ENCODE measurements around the gene ERCC3. TPM values are rescaled to one million over a fixed set of nuclear protein-coding genes. Genes with fewer than 3 reads are reported as not detected.

ERCC3 gene
- total RNA-seq, 1 experiment from 2014 or later: 60.8 TPM

DNA sequence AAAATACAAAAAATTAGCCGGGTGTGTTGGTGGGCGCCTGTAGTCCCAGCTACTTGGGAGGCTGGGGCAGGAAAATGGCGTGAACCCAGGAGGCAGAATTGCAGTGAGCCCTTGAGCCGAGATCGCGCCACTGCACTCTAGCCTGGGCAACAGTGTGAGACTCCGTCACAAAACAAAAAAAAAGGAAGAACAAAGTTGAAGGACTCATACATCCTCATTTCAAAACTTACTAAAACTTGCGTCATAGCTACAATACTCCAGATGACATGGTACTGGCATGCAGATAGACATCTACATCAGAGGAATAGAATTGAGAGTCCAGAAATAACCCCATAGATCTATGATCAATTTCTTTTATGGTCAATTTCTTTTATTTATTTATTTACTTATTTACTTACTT is 60.2 kb downstream of the ERCC3 start:
- Histone ChIP-seq H2BK5ac (ENCODE audit: insufficient read length, low read length) (no peak overlapping the region), H3K23ac (ENCODE audit: insufficient read length, low read depth, low read length) (no peak overlapping the region), H2AK5ac (ENCODE audit: insufficient read length, low read length) (no peak overlapping the region), H3K18ac (ENCODE audit: insufficient read length, low read depth, low read length) (no peak overlapping the region), H3K56ac (ENCODE audit: insufficient read length, low read depth, low read length) (no peak overlapping the region), H3K9ac (ENCODE audit: extremely low read depth, insufficient read length, low read length) (no peak overlapping the region), H3K27ac (ENCODE audit: insufficient read length, low read depth, low read length) (no peak overlapping the region), H4K91ac (ENCODE audit: insufficient read length, low read depth, low read length) (no peak overlapping the region), H3K79me1 (ENCODE audit: insufficient read depth, low read depth, low read length, poor library complexity, severe bottlenecking) (no peaks in the 10 kb centered on the region), H2BK12ac (ENCODE audit: insufficient read length, low read depth, low read length) (no peak overlapping the region), H2BK120ac (ENCODE audit: low read depth, low read length, poor library complexity, severe bottlenecking) (no peak overlapping the region), H2BK20ac (ENCODE audit: low read depth, low read length, poor library complexity, severe bottlenecking) (no peak overlapping the region), H4K8ac (replicated peaks; ENCODE audit: insufficient read length, low read depth, low read length) (no peak overlapping the region), H2BK15ac (ENCODE audit: low read depth, low read length) (no peak overlapping the region), H4K5ac (ENCODE audit: insufficient read length, low read depth, low read length) (no peak overlapping the region), H2AFZ (ENCODE audit: low read length) (no peak overlapping the region), H3K23me2 (ENCODE audit: insufficient read length, low read depth, low read length, poor library complexity, severe bottlenecking) (no peaks in the 10 kb centered on the region), H3K4me1 (ENCODE audit: insufficient read depth, low read length) (no peaks in the 10 kb centered on the region), H3K9me3 (ENCODE audit: control insufficient read depth, low read depth, low read length) (no peaks in the 10 kb centered on the region), H3K27me3 (ENCODE audit: insufficient read depth, low read length) (no peaks in the 10 kb centered on the region), H3K4ac (ENCODE audit: low read depth, low read length) (no peak overlapping the region), H3K79me2 (ENCODE audit: insufficient read depth, low read length) (no peaks in the 10 kb centered on the region), H3K4me2 (ENCODE audit: insufficient read depth, insufficient read length, low read length) (no peak overlapping the region), H3K14ac (ENCODE audit: insufficient read depth, low read length) (no peak overlapping the region), H4K20me1 (ENCODE audit: control insufficient read depth, insufficient read depth, insufficient read length) (no peaks in the 10 kb centered on the region), H3T11ph (ENCODE audit: low read length) (no peak overlapping the region)
- H3K4me1 Mint-ChIP-seq: peaks cover 7 to 9% of the 10 kb centered on the region in 2 experiments
- H3K36me3 Mint-ChIP-seq (ENCODE audit: insufficient read depth in 1 of 3, low read depth in 3 of 3): peaks cover 6 to 10% (median 7%) of the 10 kb centered on the region in 3 experiments
- TF ChIP-seq, protein P1, sequence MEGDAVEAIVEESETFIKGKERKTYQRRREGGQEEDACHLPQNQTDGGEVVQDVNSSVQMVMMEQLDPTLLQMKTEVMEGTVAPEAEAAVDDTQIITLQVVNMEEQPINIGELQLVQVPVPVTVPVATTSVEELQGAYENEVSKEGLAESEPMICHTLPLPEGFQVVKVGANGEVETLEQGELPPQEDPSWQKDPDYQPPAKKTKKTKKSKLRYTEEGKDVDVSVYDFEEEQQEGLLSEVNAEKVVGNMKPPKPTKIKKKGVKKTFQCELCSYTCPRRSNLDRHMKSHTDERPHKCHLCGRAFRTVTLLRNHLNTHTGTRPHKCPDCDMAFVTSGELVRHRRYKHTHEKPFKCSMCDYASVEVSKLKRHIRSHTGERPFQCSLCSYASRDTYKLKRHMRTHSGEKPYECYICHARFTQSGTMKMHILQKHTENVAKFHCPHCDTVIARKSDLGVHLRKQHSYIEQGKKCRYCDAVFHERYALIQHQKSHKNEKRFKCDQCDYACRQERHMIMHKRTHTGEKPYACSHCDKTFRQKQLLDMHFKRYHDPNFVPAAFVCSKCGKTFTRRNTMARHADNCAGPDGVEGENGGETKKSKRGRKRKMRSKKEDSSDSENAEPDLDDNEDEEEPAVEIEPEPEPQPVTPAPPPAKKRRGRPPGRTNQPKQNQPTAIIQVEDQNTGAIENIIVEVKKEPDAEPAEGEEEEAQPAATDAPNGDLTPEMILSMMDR (conservative IDR thresholded peaks at IDR 0.05): no peak
- no peak overlapping the region for H3K27ac Mint-ChIP-seq
- H3K27me3 Mint-ChIP-seq (ENCODE audit: low read depth): peaks cover 2% of the 10 kb centered on the region; the same call in 1 of the 2 replicates
- peaks cover 19 to 22% of the 10 kb centered on the region in 2 experiments for H3K9me3 Mint-ChIP-seq
- WGBS (ENCODE audit: extremely low coverage, insufficient read length, low lambda C conversion rate): no CpG with 5 or more reads among the region's 8 CpGs
- no peak for DNase-seq
- no peak overlapping the region for H3K4me3 Mint-ChIP-seq
